GM19193 (cell line): ENCODE results near the gene CCL13.

Experiments
- POLR2A ChIP-seq: IDR thresholded peaks from 4 replicates; pipeline ENCODE4 v1.6.1; 2011; ENCODE audit not compliant: insufficient read depth, insufficient read length; ENCODE audit errors: extremely low read depth

CCL13 gene

DNA sequence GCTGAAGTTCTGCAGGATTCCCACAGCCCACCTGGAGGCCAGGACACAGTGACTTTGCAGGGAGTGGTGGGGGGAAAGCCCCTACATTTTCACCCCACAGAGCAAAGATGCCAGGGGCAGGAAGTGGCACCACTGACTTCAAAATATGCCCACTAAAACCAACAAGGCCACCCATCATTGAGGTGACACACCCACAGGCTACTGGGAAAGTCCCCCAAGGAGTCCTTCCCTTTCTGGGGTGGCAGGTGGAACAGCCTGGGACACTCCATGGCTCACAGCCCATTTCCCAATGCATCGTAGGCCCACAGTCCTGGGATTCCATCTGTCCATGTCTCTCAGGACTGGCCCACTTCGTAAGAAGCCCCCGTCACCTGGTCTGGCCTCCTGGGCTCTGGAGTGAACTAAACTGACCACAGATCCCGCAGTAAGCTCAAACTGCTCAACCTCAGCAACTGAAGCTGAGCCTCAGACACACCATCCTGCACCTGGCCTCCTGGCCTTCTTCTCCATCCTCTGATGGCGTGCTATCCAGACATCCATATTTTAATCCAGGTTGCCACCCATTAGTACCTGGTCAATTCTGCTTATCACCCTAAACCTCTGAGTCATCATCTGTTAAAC, 14.2 kb downstream of the CCL13 start:
- TF ChIP-seq POLR2A, result no peak

DNA sequence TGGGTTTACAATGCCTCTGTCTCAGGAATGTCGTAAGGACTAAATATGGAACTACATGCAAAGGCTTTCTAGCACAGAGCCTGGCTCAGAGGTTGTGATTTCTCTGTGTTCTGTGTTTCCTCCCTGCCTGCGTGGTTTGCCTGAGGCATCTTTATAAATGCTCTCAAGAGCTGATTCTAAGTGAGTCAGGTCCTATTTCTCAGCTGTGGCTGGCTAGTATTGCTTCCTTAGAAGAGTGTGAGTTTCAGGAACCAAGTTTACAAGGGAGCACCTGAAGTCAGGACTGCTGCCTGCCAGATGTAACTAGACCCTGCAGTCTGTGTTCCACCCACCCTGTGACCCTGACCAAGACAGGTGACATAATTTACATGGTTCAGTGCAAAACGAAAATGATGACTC, 14.7 kb downstream of the CCL13 start:
- TF ChIP-seq POLR2A, result no peak

DNA sequence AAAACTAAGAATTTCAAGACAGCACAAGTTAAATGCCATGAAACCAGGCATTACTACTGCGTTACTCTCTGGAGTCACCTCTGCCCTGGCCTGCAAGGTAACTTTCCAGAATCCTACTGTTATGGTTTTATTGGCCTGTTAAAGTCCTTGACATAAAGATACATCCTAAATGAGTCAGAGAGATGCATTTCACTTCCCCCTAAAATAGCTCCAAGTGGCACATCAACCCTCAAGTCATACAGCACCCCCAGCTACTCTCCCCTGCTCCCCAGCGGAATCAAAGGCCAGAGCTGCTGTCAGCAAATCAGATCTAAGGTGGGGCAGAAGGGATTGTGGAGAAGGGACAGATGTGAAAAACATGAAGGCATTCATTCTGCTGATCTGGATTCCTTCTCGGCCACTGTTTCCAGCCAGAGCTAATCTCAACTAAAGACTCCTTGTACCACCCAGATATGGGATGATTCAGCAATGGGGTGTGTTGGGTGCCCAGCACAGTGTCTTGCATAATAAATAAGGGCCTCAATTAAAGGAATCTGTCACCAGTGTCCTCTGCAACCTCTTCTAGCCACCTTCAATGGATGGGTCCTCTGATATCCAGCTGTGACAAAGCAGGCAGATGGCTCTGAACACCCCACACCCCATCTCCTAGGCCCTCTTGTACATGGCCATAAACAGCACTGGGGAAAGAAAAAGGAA, 15.3 kb downstream of the CCL13 start:
- TF ChIP-seq POLR2A, result no peak

DNA sequence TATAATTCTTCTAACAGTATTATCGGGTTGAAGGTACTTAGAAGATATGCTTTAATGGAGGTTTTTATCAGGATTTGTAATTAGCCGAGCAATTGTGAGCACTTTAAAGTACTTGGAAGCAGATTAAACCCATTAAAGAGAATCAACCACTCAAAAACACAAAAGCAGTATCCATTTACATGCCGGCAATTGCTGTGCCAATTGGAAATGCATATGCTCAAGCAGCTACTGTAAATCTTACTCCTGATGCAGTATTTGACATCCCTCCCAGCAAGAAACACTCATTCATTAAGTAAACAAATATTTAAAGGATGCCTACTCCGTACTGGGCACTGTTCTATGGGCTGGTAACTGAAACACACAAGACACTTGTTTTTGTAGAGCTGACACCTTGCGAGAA, 18.2 kb downstream of the CCL13 start:
- no peak for TF ChIP-seq POLR2A

GRCh38 chr17:34375426-34375997, 19.2 kb downstream of the CCL13 start:
- TF ChIP-seq POLR2A, result no peak

GRCh38 chr17:34377078-34377823, 21.0 kb downstream of the CCL13 start:
- no peak for TF ChIP-seq POLR2A

DNA sequence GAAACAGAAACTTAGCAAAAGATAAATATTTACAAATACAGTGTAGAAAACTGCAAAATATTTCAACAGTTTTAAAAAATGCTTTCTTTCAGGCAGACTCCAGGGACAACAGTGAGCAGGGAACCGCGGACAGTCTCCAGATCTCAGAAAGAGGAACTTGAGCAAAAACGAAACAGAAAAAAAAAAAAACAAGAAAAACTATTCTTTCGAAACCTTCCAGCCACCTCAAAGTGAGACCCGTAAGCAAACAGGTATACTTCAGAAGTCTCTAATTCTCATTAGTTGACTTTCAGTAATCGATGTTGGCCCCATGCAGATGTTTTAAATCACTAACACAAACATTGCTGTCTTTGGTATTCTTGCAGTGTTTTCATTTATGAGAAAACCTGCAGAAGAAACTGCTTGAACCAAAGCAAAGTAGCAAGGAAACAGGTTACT, 22.4 kb downstream of the CCL13 start:
- TF ChIP-seq POLR2A, result no peak

DNA sequence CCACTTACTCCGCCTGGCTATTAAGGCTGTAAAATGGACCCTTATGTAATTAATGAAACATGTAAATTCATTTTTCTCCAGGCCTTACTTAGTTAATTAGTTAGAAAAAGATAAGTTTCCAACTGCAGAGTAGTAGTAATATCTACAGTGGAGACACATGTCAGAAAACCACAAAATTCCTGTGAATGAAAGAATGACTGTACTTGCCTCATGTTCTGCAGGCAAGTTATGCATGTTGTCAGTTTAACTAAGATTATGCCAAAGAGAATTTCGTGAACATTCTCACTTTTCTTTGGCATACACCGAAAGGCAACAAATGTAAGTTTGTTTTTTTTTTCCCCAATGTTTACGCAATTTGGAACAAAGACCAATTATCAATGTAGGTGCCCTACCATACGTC, 23.6 kb downstream of the CCL13 start:
- no peak for TF ChIP-seq POLR2A

- no peak for TF ChIP-seq POLR2A
Measured at GRCh38 chr17:34382621-34383124, 26.4 kb downstream of the CCL13 start.

GRCh38 chr17:34383216-34383615, 26.9 kb downstream of the CCL13 start:
- TF ChIP-seq POLR2A, result no peak

GRCh38 chr17:34384271-34384670, 28.0 kb downstream of the CCL13 start:
- TF ChIP-seq POLR2A, result no peak

DNA sequence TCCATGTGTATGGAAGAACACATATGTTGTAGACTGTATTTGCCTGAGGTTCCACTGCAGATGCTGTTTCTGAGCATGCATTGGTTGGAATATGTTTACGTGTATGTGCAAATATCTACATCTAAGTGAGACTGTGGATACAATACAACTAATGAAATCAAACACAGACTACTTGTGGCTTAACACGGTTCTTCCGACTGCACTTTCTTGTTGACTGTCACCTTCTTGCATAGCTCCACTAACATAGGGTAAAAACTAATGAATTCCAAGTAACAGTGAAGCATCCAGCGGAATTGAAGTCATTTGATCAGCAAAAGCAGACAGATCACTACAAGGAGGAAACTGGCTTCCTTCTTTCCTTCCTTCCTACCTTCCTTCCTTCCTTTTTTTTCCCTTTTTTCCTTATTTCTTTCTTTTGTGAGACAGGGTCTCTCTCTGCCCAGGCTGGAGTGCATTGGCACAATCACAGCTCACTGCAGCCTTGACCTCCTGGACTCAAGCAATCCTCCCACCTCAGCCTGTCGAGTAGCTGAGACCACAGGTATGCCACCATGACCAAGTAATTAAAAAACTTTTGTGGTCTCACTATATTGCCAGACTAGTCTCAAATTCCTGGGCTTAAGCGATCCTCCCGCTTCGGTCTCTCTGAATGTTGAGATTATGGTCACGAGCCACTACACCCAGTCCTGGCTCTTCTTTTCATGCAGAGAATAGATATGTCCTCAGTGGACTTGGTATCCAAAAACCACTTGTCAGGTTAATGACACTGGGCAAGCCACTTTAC, 28.7 kb downstream of the CCL13 start:
- no peak for TF ChIP-seq POLR2A

DNA sequence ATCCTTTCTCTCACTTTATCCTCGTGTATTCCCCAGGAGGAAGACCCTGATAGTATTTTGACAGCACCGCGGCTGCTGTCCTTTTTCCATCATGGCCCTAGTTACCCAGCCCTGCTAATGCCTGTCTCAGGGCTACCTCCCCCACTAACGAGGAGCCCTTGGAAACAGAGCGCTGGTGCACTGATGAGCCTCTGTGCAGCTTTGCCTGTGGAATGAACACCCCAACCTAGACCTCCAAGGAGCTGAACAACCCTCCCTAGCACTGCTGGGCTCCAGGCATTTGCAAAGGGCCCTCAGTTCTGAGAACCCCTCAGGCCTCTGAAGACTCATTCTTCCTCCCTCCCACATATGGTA, 30.0 kb downstream of the CCL13 start:
- no peak for TF ChIP-seq POLR2A

DNA sequence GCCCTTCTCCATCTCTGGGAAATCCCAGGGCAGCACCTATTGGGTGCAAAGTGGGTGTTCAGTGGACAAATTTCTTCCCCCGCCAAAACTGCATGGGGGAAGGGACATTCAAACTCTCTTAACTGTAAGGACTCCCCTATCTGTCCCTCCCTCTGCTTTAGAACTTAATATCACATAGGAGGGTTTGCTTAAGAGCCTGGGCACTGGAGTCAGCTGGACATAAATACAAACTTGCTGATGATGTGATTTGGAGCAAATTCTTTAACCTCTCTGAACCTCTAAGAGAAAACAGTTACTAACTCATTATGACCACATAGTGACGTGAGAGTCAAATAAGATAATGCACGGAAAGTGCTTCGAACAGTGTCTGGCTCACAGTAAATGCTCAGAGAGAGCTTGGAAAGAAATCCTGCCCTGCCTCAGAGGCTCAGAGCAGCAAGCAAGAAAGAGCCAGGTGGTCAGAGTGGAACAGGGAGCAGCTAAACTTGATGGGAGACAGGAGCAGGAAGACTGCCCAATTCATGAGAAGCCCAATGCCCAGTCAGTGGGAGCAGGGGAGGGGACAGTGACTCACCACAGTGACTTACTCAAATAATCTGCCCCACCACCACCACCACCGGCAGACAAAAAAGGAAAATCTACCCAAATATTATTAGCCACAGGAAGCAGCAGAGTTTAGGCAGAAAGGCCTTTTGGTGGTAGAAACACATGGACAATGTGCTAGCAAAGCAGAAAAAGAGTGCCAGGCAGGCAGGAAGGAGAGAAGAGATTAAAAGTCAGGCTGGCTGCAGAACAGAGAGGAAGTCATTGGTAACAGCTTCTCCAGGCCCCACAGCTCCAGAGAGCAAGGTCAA, 30.6 kb downstream of the CCL13 start:
- TF ChIP-seq POLR2A, result no peak

GRCh38 chr17:34387566-34387965, 31.3 kb downstream of the CCL13 start:
- TF ChIP-seq POLR2A, result no peak
